Chondrocyte (in vitro differentiated cells): ENCODE results near the gene ZDHHC11B. TPM values are rescaled to one million over a fixed set of nuclear protein-coding genes. Genes with fewer than 3 reads are reported as not detected.

Experiments
- DNase-seq: peaks from one replicate; pipeline ENCODE4 v3.0.0; 2021; ENCODE audit warnings: mixed read lengths, low spot score
- H3K27ac Mint-ChIP-seq: one replicate; pipeline ENCODE4 v1.8.0; 2021; ENCODE audit warnings: mild to moderate bottlenecking, moderate library complexity, mixed read lengths; ENCODE audit not compliant: unreplicated experiment
- H3K27me3 Mint-ChIP-seq: 2 replicates; pipeline ENCODE4 v1.8.0; 2021; ENCODE audit warnings: low read depth, mixed read lengths
- H3K36me3 Mint-ChIP-seq: 2 replicates; pipeline ENCODE4 v1.8.0; 2021; ENCODE audit warnings: low read depth, mixed read lengths
- H3K4me1 Mint-ChIP-seq: 2 replicates; pipeline ENCODE4 v1.8.0; 2021; ENCODE audit warnings: low read depth, mild to moderate bottlenecking, mixed read lengths
- H3K4me3 Mint-ChIP-seq: one replicate; pipeline ENCODE4 v1.8.0; 2021; ENCODE audit warnings: mild to moderate bottlenecking, moderate library complexity, mixed read lengths; ENCODE audit not compliant: unreplicated experiment
- H3K9me3 Mint-ChIP-seq: 2 replicates; pipeline ENCODE4 v1.8.0; 2021; ENCODE audit warnings: low read depth, mixed read lengths
- total RNA-seq: library from RNA; stranded (reverse); gene quantifications from 3 replicates; pipeline ENCODE4 v1.2.1, GENCODE V29; 2021
- TF ChIP-seq, protein P1 (sequence below): fragments of 200-600 bp; sonication (generic); IDR thresholded peaks from 2 replicates; pipeline ENCODE4 v1.5.0; 2021; ENCODE audit warnings: antibody characterized with exemption, mild to moderate bottlenecking, moderate library complexity

ZDHHC11B gene
- total RNA-seq, 1 donor from 2014 or later = 0.17 TPM

GRCh38 chr5:660491-661030 is 124.0 kb downstream of the ZDHHC11B start:
- DNase-seq = peak; percentile 59
- TF ChIP-seq, protein P1, sequence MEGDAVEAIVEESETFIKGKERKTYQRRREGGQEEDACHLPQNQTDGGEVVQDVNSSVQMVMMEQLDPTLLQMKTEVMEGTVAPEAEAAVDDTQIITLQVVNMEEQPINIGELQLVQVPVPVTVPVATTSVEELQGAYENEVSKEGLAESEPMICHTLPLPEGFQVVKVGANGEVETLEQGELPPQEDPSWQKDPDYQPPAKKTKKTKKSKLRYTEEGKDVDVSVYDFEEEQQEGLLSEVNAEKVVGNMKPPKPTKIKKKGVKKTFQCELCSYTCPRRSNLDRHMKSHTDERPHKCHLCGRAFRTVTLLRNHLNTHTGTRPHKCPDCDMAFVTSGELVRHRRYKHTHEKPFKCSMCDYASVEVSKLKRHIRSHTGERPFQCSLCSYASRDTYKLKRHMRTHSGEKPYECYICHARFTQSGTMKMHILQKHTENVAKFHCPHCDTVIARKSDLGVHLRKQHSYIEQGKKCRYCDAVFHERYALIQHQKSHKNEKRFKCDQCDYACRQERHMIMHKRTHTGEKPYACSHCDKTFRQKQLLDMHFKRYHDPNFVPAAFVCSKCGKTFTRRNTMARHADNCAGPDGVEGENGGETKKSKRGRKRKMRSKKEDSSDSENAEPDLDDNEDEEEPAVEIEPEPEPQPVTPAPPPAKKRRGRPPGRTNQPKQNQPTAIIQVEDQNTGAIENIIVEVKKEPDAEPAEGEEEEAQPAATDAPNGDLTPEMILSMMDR = no peak
- no peaks in the 10 kb centered on the region for H3K27me3 Mint-ChIP-seq
- H3K4me3 Mint-ChIP-seq = no peak overlapping the region
- peaks cover 8% of the 10 kb centered on the region for H3K9me3 Mint-ChIP-seq
- no peak overlapping the region for H3K27ac Mint-ChIP-seq
- H3K4me1 Mint-ChIP-seq = no peaks in the 10 kb centered on the region
- peaks cover 18% of the 10 kb centered on the region for H3K36me3 Mint-ChIP-seq

Other genes with a start within 250 kb of the ZDHHC11B start
- 2.7 to 4.5 TPM (median 3.3 TPM) in 3 replicates for gene CEP72, start 172.4 kb downstream of the ZDHHC11B start, total RNA-seq
- 0.07 to 0.70 TPM (median 0.56 TPM) in 3 replicates for gene TPPP, start 91.4 kb downstream of the ZDHHC11B start, total RNA-seq
- 1.9 to 4.7 TPM (median 2.3 TPM) in 3 replicates for gene ZDHHC11, start 66.3 kb upstream of the ZDHHC11B start, total RNA-seq
- 26.5 to 30.4 TPM (median 30.1 TPM) in 3 replicates for gene BRD9, start 108.1 kb upstream of the ZDHHC11B start, total RNA-seq
- gene TRIP13, start 108.2 kb upstream of the ZDHHC11B start, total RNA-seq = 4.9 to 8.1 TPM (median 6.4 TPM) in 3 replicates
- gene NKD2, start 224.1 kb upstream of the ZDHHC11B start, total RNA-seq = not detected in 3 replicates